Body of pancreas (tissue), 4 donors: ENCODE data around the gene ADAMTS1. TPM values are rescaled to one million over a fixed set of nuclear protein-coding genes. Genes with fewer than 3 reads are reported as not detected.
A peak's percentile ranks its signal among the peaks of the same experiment; 100 is the strongest.

Experiments
- ATAC-seq: fragments of 150-250 bp; one replicate; pipeline ENCODE4 v1.9.1; 2016
- DNase-seq, 4 donors: peaks; one replicate each; pipeline ENCODE4 v3.0.0-alpha.2; 2019
- H3K27ac ChIP-seq, 4 donors: fragments of 200-600 bp; sonication (generic); 1 replicate in 3 of 4; 2 replicates in 1 of 4; pipeline versions ENCODE4 v1.5.1 to v1.6.1; 2016 to 2019; ENCODE audit warnings: mild to moderate bottlenecking in 1 of 4, mixed read lengths in 1 of 4, moderate library complexity in 1 of 4
- H3K27me3 ChIP-seq, 2 donors: fragments of 200-600 bp; sonication (generic); one replicate each; pipeline ENCODE4 v1.6.0; 2016; ENCODE audit warnings: mild to moderate bottlenecking in 1 of 2
- H3K36me3 ChIP-seq, 2 donors: fragments of 200-600 bp; sonication (generic); replicated peaks in 1 of 2; 2 replicates each; pipeline ENCODE4 v1.5.1; 2016; ENCODE audit warnings: low read depth in 2 of 2; ENCODE audit not compliant: insufficient read depth in 1 of 2
- H3K4me1 ChIP-seq: fragments of 200-600 bp; sonication (generic); one replicate; pipeline ENCODE4 v1.6.0; 2016
- H3K4me3 ChIP-seq, 2 donors: fragments of 200-600 bp; sonication (generic); 1 replicate in 1 of 2; 2 replicates in 1 of 2; pipeline ENCODE4 v1.5.1; 2016 to 2019
- H3K9me3 ChIP-seq, 3 donors: fragments of 200-600 bp; sonication (generic); 1 replicate in 2 of 3; 2 replicates in 1 of 3; pipeline ENCODE4 v1.5.1; 2016
- CTCF ChIP-seq, 7 experiments: fragments of 450-650 bp in 4 of 7; fragments of 200-600 bp in 3 of 7; sonication (generic) in 3 of 7; IDR thresholded peaks; one replicate each; pipeline ENCODE4 v1.5.1; 2016 to 2019; ENCODE audit warnings: antibody characterized with exemption in 7 of 7
- POLR2A ChIP-seq, 3 donors: fragments of 450-650 bp; IDR thresholded peaks; one replicate each; pipeline ENCODE4 v1.6.1; 2016; ENCODE audit warnings: antibody characterized with exemption in 3 of 3, mild to moderate bottlenecking in 2 of 3
- WGBS, 2 donors: methylation state at CpG; one replicate each; pipeline ENCODE4 v1.1.5; 2017; 5-methylcytosine and 5-hydroxymethylcytosine counted together
- intact Hi-C: fragments of 100-400 bp; cut with DNase I; formaldehyde crosslinking; loops from one replicate; pipeline ENCODE4 v1.15.1; 2023
- total RNA-seq, 2 donors: library from RNA; depleted of rRNA; stranded (reverse); fragments of >200 nt; gene quantifications; one replicate each; pipeline ENCODE4 v1.1.0, GENCODE V29; 2016

ADAMTS1 gene
- total RNA-seq, 2 donors from 2014 or later, result 47.0 to 104 TPM

- H3K4me1 ChIP-seq, result peaks cover 9% of the 10 kb centered on the region
- intact Hi-C loops, result no loop called here
- no peak for DNase-seq
- no peaks in the 10 kb centered on the region for H3K9me3 ChIP-seq
- no peaks in the 10 kb centered on the region for H3K27me3 ChIP-seq
- 72 to 89% methylated on average over 3 of the region's 3 CpGs for WGBS, 2 donors
- TF ChIP-seq POLR2A (IDR thresholded peaks at IDR 0.05) (no peak), CTCF (IDR thresholded peaks at IDR 0.05) (no peak)
- H3K27ac ChIP-seq, result no peak overlapping the region
- no peak overlapping the region for H3K4me3 ChIP-seq
- peaks cover 0 to 7% of the 10 kb centered on the region in 2 donors for H3K36me3 ChIP-seq
- no peak for ATAC-seq
Measured at GRCh38 chr21:26837539-26837938, 7.7 kb downstream of the ADAMTS1 start.

- ATAC-seq, result no peak
- Histone ChIP-seq H3K36me3 (peaks cover 0 to 7% of the 10 kb centered on the region in 2 donors), H3K27me3 (no peaks in the 10 kb centered on the region), H3K9me3 (no peaks in the 10 kb centered on the region), H3K4me1 (no peaks in the 10 kb centered on the region), H3K4me3 (no peak overlapping the region), H3K27ac (no peak overlapping the region)
- WGBS, 2 donors, result 85 to 92% methylated on average over 3 of the region's 3 CpGs
- TF ChIP-seq POLR2A (IDR thresholded peaks at IDR 0.05) (no peak), CTCF (IDR thresholded peaks at IDR 0.05) (no peak)
- DNase-seq, result no peak
- intact Hi-C loops, result no loop called here
Measured at GRCh38 chr21:26836528-26836927, 8.7 kb downstream of the ADAMTS1 start.

- Histone ChIP-seq H3K4me1 (no peaks in the 10 kb centered on the region), H3K27me3 (no peaks in the 10 kb centered on the region), H3K9me3 (no peaks in the 10 kb centered on the region), H3K4me3 (no peak overlapping the region), H3K27ac (no peak overlapping the region), H3K36me3 (peaks cover 0 to 7% of the 10 kb centered on the region in 2 donors)
- no peak for TF ChIP-seq CTCF (IDR thresholded peaks at IDR 0.05)
- no peak for TF ChIP-seq POLR2A (IDR thresholded peaks at IDR 0.05)
- intact Hi-C loops, result no loop called here
- no peak for ATAC-seq
- 43 to 72% methylated on average over 2 of the region's 2 CpGs for WGBS, 2 donors
- DNase-seq, result no peak
Measured at GRCh38 chr21:26835714-26836265, 9.4 kb downstream of the ADAMTS1 start.

GRCh38 chr21:26835027-26835713, 10.0 kb downstream of the ADAMTS1 start:
- no peak for DNase-seq
- no peak overlapping the region for H3K4me3 ChIP-seq
- WGBS, 2 donors, result 78 to 81% methylated on average over 7 of the region's 7 CpGs
- H3K27ac ChIP-seq, result no peak overlapping the region
- H3K9me3 ChIP-seq, result no peaks in the 10 kb centered on the region
- H3K4me1 ChIP-seq, result no peaks in the 10 kb centered on the region
- no peaks in the 10 kb centered on the region for H3K27me3 ChIP-seq
- peak; percentile 25 for ATAC-seq
- peaks cover 0 to 6% of the 10 kb centered on the region in 2 donors for H3K36me3 ChIP-seq
- TF ChIP-seq CTCF (IDR thresholded peaks at IDR 0.05) (no peak), POLR2A (IDR thresholded peaks at IDR 0.05) (no peak)
- intact Hi-C loops, result no loop called here
